ENCODE data around the gene OR9A2. TPM values are rescaled to one million over a fixed set of nuclear protein-coding genes. Genes with fewer than 3 reads are reported as not detected.

Gene OR9A2
- total RNA-seq, 2 experiments from 2014 or later: not detected

DNA sequence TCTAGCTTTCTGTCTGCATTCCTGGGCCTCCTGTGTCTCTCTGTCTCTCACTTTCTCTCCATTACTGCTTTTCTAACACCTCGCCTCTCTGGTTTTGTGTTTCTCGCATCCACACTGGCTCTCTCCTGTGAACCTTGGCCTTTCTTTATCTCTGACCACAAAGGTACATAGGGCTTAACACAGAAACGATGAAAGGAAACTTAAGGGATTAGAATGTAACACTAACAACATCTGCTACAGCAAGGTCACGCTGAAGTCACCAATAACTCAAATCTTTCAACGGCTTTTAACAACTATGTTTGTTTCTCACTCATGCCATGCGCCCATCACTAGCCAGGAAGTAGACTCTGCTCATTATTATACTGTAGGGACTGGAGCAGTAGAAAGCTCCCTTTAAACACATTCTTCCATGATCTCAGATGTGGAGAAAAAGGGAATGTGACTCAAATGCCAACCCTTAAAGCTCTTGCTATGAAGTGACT, 15.9 kb upstream of the OR9A2 start:
- Mint-ChIP-seq H3K27ac (no peak overlapping the region), H3K9me3 (ENCODE audit: low read depth) (no peaks in the 10 kb centered on the region), H3K27me3 (peaks cover 20% of the 10 kb centered on the region), H3K4me3 (no peak overlapping the region), H3K4me1 (no peaks in the 10 kb centered on the region), H3K36me3 (no peaks in the 10 kb centered on the region)
- CTCF ChIA-PET: no interaction called here
- DNase-seq (no peak), ATAC-seq (no peak)

DNA sequence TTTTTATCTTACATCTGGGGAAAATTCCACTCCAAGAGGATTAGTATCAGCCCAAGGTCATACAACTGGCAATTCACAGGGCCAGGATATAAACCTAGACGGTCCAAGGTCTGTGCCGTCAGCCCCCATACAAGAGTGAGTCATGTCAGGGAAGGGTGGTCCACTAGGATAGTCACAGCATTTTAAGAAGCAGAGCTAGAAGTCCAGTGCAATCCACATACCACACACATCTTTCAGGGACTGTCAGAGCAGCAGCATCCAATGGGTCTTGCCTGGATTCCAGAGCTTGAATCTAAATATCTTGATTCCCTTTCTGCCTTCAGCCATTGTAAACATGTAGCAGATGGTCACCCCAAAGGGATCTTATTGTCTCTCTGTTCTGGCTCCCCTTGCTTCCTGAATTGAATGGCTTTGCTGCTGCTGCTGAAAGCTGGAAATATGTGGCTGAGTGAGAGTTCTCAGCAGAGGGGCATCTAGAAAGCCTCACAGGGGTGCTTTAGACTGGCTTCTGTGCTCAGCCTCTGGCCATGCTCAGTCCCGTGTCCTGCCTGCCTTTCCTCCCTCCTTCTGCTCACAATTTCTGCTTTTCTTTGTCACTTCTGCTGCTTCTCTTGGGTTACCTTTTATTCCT, 15.3 kb upstream of the OR9A2 start:
- Mint-ChIP-seq H3K9me3 (ENCODE audit: low read depth) (no peaks in the 10 kb centered on the region), H3K27me3 (peaks cover 20% of the 10 kb centered on the region), H3K27ac (no peak overlapping the region), H3K36me3 (no peaks in the 10 kb centered on the region), H3K4me3 (no peak overlapping the region), H3K4me1 (no peaks in the 10 kb centered on the region)
- ATAC-seq (no peak), DNase-seq (no peak)
- CTCF ChIA-PET: no interaction called here

DNA sequence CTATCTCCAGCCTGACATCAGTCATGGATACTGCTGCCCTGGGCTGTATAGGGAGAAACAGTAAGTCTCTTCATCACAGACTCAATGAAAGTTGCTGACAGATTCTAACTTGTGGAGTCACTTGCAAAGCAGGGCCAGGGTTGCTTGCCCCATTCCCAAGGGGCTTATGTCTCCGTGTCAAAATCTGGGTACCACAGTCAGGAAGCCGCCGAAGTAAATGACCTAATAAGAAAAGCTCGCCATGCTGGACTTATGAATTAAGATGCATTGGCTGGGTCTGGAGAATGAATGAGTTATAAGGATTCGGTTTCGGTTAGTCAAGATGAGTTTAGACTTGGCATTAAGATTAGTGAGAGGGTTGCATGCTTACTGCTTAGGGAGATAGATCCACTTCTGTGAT, 14.4 kb upstream of the OR9A2 start:
- H3K4me3 Mint-ChIP-seq: no peak overlapping the region
- ATAC-seq (no peak), DNase-seq (no peak)
- no peaks in the 10 kb centered on the region for H3K36me3 Mint-ChIP-seq
- no peaks in the 10 kb centered on the region for H3K4me1 Mint-ChIP-seq
- no peaks in the 10 kb centered on the region for H3K9me3 Mint-ChIP-seq (ENCODE audit: low read depth)
- CTCF ChIA-PET: no interaction called here
- H3K27me3 Mint-ChIP-seq: peaks cover 15% of the 10 kb centered on the region
- no peak overlapping the region for H3K27ac Mint-ChIP-seq

DNA sequence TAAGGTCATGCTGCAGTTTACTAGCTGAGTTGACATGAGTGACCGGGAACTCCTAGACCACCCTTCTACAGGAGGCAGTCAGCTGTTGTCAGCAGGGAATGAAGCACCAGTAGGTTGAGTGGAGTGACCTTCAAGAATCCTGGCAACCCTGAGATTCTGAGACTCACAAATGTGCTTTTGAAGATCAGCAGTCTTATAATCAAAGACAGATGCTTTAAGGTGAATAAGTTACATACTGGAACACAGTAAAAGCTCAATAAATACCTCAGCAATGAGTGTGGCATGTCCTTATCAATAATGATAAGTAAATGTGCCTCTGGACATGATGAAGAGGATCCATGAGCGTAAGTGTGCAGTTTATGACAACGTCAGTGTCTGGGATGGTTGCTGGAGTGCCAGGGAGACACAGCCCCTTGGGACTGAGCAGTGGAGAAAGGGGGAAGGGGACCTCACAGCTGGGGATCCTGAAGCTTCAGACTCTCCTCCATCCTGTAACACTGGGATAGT, 13.3 kb upstream of the OR9A2 start:
- Mint-ChIP-seq H3K9me3 (ENCODE audit: low read depth) (no peaks in the 10 kb centered on the region), H3K4me3 (no peak overlapping the region), H3K36me3 (no peaks in the 10 kb centered on the region), H3K4me1 (no peaks in the 10 kb centered on the region), H3K27ac (no peak overlapping the region), H3K27me3 (peaks cover 11% of the 10 kb centered on the region)
- no peak for ATAC-seq
- no peak for DNase-seq
- CTCF ChIA-PET: no interaction called here

DNA sequence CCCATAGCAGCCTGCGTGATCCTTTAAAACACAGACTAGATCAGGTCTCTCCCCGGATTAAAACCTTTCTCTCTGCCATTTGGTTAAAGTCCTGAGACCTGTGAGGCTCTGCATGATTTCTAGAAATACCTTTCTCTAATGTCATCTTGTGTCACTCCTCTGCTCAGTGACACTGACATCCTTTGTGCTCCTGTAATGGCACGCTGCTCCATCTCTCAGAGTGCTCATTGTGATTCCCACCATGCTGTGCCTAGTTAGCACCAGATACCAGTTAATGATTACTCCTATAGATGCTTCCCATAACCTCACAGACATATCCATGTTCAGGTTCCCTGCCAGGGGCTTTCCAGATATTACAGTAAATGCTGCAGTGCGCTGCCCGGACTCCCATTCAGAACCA, 11.7 kb upstream of the OR9A2 start:
- Mint-ChIP-seq H3K9me3 (ENCODE audit: low read depth) (no peaks in the 10 kb centered on the region), H3K4me3 (no peak overlapping the region), H3K27me3 (peaks cover 18% of the 10 kb centered on the region), H3K27ac (no peak overlapping the region), H3K36me3 (no peaks in the 10 kb centered on the region), H3K4me1 (no peaks in the 10 kb centered on the region)
- CTCF ChIA-PET: no interaction called here
- ATAC-seq (no peak), DNase-seq (no peak)

DNA sequence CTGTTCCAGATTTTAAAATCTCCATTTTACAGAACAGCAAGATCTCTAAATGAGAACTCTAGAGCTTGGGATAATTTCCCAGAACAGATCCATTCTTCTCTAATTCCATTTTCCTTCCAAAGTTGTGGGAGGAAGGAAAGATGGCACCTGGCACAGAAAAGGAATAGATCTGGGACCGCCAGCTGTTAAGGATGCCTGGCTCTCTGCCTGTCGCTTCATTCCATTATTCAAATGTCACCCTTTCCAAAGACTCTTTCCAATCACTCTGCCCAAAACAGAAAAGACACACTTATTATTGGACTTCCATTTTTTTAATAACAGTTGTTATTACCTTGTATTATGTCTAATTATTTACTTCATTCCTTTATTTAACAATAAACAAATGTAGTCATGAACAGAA, 751 bp upstream of the OR9A2 start:
- CTCF ChIA-PET: interaction anchor here (0.6 kb wide), 1 partner anchor 53 kb away, joined by 3 read pairs; no protein-coding TSS in a partner anchor
- Mint-ChIP-seq H3K27me3 (peaks cover 19% of the 10 kb centered on the region), H3K4me1 (peaks cover 5% of the 10 kb centered on the region), H3K4me3 (no peak overlapping the region), H3K9me3 (ENCODE audit: low read depth) (no peaks in the 10 kb centered on the region), H3K27ac (no peak overlapping the region), H3K36me3 (no peaks in the 10 kb centered on the region)
- no peak for DNase-seq
- ATAC-seq: no peak

DNA sequence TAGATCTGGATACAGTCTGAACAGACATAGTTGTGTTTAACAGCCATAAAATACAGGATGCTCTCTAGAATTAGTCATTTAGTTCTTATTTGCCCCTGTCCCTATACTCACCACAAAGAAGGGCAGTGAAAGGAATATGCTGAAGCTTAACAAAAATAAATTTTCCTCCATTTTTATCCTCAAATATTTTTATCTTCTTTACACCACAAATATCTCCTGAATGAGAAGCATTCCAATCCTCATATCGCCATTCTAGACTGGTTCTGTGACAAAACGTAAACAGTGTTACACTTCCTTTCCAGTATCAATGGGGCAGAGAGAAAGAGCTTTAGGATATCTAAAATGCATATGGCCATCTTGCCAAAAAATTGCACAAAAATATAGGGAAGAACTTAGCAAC, 1.6 kb downstream of the OR9A2 start:
- no peaks in the 10 kb centered on the region for H3K36me3 Mint-ChIP-seq
- CTCF ChIA-PET: no interaction called here
- DNase-seq: no peak

DNA sequence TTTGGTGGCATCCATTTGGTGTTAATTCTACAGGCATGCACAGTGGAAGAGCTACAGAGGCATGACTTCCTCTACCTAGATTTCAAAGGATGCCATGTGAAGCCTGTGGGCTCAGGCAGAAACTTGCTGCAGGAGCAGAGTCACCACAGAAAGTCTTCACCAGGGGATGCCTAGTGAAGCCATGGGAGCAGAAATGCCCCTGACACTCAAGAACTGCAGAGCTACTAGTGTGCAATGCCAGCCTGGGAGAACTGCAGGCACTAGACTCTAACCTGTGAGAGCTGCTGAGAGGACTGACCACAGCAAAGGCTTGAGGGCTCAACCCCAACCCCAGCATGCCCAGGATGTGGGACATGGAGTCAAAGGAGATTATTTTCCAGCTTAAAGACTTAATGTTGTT, 3.9 kb downstream of the OR9A2 start:
- Mint-ChIP-seq H3K27ac (no peak overlapping the region), H3K9me3 (ENCODE audit: low read depth) (no peaks in the 10 kb centered on the region), H3K4me1 (no peaks in the 10 kb centered on the region), H3K4me3 (no peak overlapping the region), H3K36me3 (no peaks in the 10 kb centered on the region), H3K27me3 (peaks cover 22% of the 10 kb centered on the region)
- ATAC-seq: no peak
- no peak for DNase-seq
- CTCF ChIA-PET: interaction anchor here (1.3 kb wide), 1 partner anchor 15 kb away, joined by 4 read pairs; no protein-coding TSS in a partner anchor

More for the DNA sequence above, 1.6 kb downstream of the OR9A2 start:
- Mint-ChIP-seq H3K4me1 (no peaks in the 10 kb centered on the region), H3K27ac (no peak overlapping the region), H3K9me3 (ENCODE audit: low read depth) (no peaks in the 10 kb centered on the region), H3K27me3 (peaks cover 16% of the 10 kb centered on the region), H3K4me3 (no peak overlapping the region)
- no peak for ATAC-seq

DNA sequence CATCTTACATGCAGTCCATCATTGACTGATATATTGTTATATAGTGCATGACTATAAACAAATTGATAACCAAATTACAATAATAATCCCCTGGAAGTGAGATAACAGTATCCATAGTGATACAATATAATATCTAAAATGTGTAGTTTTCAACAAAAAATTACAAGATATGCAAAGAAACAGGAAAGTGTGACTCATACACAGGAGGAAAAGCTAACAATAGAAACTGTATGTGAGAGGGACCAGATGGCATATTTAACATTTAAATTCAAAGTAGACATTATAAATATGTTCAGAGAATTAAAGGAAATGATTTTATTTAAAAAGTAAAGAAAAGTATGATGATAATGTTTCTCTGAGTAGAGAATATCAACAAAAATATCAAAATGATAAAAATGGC, 8.0 kb downstream of the OR9A2 start:
- no peak overlapping the region for H3K27ac Mint-ChIP-seq
- no peaks in the 10 kb centered on the region for H3K9me3 Mint-ChIP-seq (ENCODE audit: low read depth)
- no peak overlapping the region for H3K4me3 Mint-ChIP-seq
- peaks cover 40% of the 10 kb centered on the region for H3K27me3 Mint-ChIP-seq
- H3K36me3 Mint-ChIP-seq: no peaks in the 10 kb centered on the region
- no peaks in the 10 kb centered on the region for H3K4me1 Mint-ChIP-seq
- CTCF ChIA-PET: interaction anchor here (1.2 to 4.7 kb wide), 2 partner anchors 14 to 196 kb away, joined by 3 to 54 read pairs; no protein-coding TSS in a partner anchor
- DNase-seq: no peak
- ATAC-seq: no peak

DNA sequence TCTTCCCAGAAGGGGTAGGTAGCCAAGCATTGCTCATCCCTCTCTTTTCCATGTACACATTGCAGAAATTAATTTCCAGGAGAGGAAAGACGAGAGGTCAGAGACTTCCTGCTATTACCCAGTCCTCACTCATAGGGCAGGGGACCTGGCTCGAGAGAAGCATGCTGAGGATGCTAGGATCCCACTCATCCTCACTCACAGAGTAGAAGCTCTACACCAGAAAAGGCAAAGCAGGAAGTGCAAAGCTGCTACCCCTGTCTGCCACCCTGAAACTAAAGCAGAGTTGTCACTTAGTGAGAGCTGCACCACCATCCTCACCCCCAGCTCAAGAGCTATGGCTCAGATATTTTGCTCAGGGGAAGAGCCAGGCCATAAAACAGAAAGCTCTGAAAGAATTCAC, 9.9 kb downstream of the OR9A2 start:
- ATAC-seq (no peak), DNase-seq (no peak)
- no peaks in the 10 kb centered on the region for H3K36me3 Mint-ChIP-seq
- H3K4me3 Mint-ChIP-seq: no peak overlapping the region
- no peak overlapping the region for H3K27ac Mint-ChIP-seq
- H3K4me1 Mint-ChIP-seq: no peaks in the 10 kb centered on the region
- no peaks in the 10 kb centered on the region for H3K9me3 Mint-ChIP-seq (ENCODE audit: low read depth)
- peaks cover 40% of the 10 kb centered on the region for H3K27me3 Mint-ChIP-seq
- CTCF ChIA-PET: interaction anchor here (1.1 to 4.9 kb wide), 3 partner anchors 12 to 198 kb away, joined by 3 to 54 read pairs (median 24); no protein-coding TSS in a partner anchor

DNA sequence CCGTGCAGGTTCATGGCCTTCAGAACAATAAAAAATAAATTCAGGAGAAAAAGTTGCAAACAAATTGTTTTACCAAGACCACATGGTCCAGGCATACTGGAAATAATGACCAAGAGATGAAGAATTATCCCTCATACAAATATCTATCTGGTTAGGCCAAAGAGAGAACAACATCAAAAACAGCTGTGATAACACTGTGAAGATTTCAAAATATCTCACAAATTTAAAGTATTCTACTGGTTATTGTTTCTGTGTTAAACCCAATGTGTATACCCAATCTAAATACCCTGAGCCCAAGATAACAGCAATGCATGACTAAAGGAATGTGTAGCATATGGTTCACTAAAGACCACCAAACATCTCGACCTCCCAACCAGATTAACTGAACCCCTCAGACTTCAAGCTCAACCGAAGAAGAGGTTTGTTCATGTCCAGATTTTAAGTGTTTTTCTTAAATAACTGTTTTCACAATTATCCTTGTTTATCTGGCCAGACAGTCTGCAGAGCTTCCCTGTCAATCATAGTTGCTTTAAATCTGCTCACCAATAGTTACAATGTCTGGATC, 10.9 kb downstream of the OR9A2 start:
- H3K4me1 Mint-ChIP-seq: no peaks in the 10 kb centered on the region
- no peaks in the 10 kb centered on the region for H3K9me3 Mint-ChIP-seq (ENCODE audit: low read depth)
- DNase-seq (no peak), ATAC-seq (no peak)
- H3K27me3 Mint-ChIP-seq: peaks cover 38% of the 10 kb centered on the region
- no peak overlapping the region for H3K4me3 Mint-ChIP-seq
- CTCF ChIA-PET: interaction anchor here (4.7 to 4.9 kb wide), 2 partner anchors 11 to 199 kb away, joined by 24 to 54 read pairs; no protein-coding TSS in a partner anchor
- no peak overlapping the region for H3K27ac Mint-ChIP-seq
- no peaks in the 10 kb centered on the region for H3K36me3 Mint-ChIP-seq

DNA sequence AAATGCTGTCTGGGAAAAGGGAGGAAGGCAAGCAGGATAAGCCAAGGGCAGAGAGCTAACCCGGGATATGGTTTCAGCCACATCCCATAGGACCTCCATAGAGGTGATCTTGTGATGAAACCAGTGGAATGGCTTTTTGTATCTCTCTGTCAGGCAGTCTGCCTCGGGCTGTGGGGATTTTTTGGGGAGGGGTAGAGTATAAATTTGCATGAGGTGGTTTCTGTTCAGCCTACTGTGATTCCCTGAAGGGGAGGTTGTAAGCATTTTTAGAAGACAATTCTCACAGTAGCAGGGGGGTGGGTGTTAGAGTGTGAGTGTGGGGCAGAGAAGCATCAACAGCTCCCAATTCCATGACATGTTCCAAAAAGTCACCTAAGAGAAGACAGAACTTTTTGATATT, 11.8 kb downstream of the OR9A2 start:
- DNase-seq (no peak), ATAC-seq (no peak)
- Mint-ChIP-seq H3K4me3 (no peak overlapping the region), H3K27me3 (peaks cover 38% of the 10 kb centered on the region), H3K27ac (no peak overlapping the region), H3K36me3 (no peaks in the 10 kb centered on the region), H3K4me1 (no peaks in the 10 kb centered on the region), H3K9me3 (ENCODE audit: low read depth) (no peaks in the 10 kb centered on the region)
- CTCF ChIA-PET: interaction anchor here (4.7 to 4.9 kb wide), 2 partner anchors 10 to 200 kb away, joined by 24 to 54 read pairs; no protein-coding TSS in a partner anchor

DNA sequence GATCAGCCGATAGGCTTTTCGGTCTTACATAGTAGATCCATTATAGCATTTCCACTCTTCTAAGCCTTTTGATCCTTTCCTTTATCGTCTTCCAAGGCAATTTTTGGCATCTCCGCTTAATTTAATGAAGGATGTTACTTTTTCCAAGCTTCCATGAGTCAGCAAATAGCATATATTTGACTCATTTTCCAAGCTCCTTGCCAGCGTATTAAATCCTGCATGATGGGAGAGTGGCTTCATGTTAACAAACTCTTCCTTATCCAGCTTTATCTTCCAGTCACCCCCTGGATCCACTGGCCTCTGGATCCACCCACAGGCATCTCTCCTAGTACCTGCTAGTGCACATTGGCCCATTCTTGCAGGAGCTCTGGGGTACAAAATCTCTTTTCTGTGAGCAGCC, 13.0 kb downstream of the OR9A2 start:
- Mint-ChIP-seq H3K27me3 (peaks cover 33% of the 10 kb centered on the region), H3K27ac (no peak overlapping the region), H3K9me3 (ENCODE audit: low read depth) (no peaks in the 10 kb centered on the region), H3K36me3 (no peaks in the 10 kb centered on the region), H3K4me3 (no peak overlapping the region), H3K4me1 (no peaks in the 10 kb centered on the region)
- CTCF ChIA-PET: interaction anchor here (0.8 to 4.9 kb wide), 3 partner anchors 8 to 201 kb away, joined by 3 to 24 read pairs (median 4); no protein-coding TSS in a partner anchor
- DNase-seq (no peak), ATAC-seq (no peak)

DNA sequence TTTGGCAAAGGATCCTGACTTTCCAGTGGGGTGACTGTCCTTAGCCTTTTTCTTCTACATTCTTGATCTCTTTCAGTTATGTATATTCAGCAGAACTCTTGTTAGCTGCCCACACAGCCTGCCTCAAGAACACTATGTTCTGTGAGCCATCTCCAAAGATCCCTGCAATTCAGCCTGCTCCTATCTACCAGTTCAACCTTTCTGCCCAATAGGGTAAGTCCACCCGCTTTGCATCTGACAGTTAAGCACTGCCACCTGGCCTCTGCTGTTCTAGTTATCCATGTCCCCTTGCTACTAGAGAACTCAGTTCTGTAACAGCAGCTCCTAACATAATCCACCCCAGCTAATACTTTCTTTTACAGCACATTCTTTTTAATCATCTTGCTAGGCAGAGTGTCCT, 13.5 kb downstream of the OR9A2 start:
- ATAC-seq (no peak), DNase-seq (no peak)
- H3K4me3 Mint-ChIP-seq: no peak overlapping the region
- CTCF ChIA-PET: interaction anchor here (0.8 to 4.9 kb wide), 3 partner anchors 8 to 202 kb away, joined by 3 to 24 read pairs (median 4); no protein-coding TSS in a partner anchor
- no peaks in the 10 kb centered on the region for H3K36me3 Mint-ChIP-seq
- H3K27me3 Mint-ChIP-seq: peaks cover 31% of the 10 kb centered on the region
- H3K4me1 Mint-ChIP-seq: no peaks in the 10 kb centered on the region
- H3K27ac Mint-ChIP-seq: no peak overlapping the region
- H3K9me3 Mint-ChIP-seq (ENCODE audit: low read depth): no peaks in the 10 kb centered on the region
